ENCODE measurements around the gene SERHL2. TPM values are rescaled to one million over a fixed set of nuclear protein-coding genes. Genes with fewer than 3 reads are reported as not detected.
"Not testable (repeated sequence)": the region's sequence is repeated elsewhere in the genome, so short reads cannot be mapped to it uniquely, and the experiment has no call there.

Gene SERHL2, protein sequence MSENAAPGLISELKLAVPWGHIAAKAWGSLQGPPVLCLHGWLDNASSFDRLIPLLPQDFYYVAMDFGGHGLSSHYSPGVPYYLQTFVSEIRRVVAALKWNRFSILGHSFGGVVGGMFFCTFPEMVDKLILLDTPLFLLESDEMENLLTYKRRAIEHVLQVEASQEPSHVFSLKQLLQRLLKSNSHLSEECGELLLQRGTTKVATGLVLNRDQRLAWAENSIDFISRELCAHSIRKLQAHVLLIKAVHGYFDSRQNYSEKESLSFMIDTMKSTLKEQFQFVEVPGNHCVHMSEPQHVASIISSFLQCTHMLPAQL
- total RNA-seq (2014; rRNA removed; shearing (Covaris generic)) (1.5 and 1.7 TPM in 2 replicates), polyA plus RNA-seq (2016; fragmentation: Nextera tagmentation; extraction: Ambion mirVana) (2.1 TPM in 2 replicates)
- long read RNA-seq = 0 reads

GRCh38 chr22:42553475-42554361 lies at the start of gene SERHL2:
Gene SERHL2, plus strand, starts transcription at chr22:42553956. Its CDS starts 65 bp downstream, at chr22:42554021.
- peak within 1 kb of the TSS; percentile 99 for H3K4me2 ChIP-seq
- no peaks in the 10 kb centered on the region for H3K79me2 ChIP-seq (replicated peaks; ENCODE audit: insufficient read depth)
- peaks cover 18% of the 10 kb centered on the region for H3K4me1 ChIP-seq (ENCODE audit: insufficient read depth)
- peaks cover 22% of the 10 kb centered on the region for H3K27me3 ChIP-seq (ENCODE audit: insufficient read depth)
- Mint-ChIP-seq H3K27ac (no peak within 1 kb of the TSS), H3K9me3 (peaks cover 17% of the 10 kb centered on the region), H3K36me3 (ENCODE audit: low read depth) (peaks cover 12% of the 10 kb centered on the region; the same call in 2 of the 3 replicates), H3K4me1 (peaks cover 10% of the 10 kb centered on the region), H3K27me3 (ENCODE audit: insufficient read depth, low read depth, poor library complexity) (peaks cover 32% of the 10 kb centered on the region), H3K4me3 (peak within 1 kb of the TSS; percentile 80)
- H4K20me1 ChIP-seq (replicated peaks; ENCODE audit: insufficient read depth) = no peaks in the 10 kb centered on the region
- no peaks in the 10 kb centered on the region for H3K9me2 ChIP-seq (ENCODE audit: insufficient read depth)
- peak within 1 kb of the TSS; percentile 39; the same call in 1 of the 2 replicates for H3K27ac ChIP-seq (ENCODE audit: low read depth)
- DNase-seq (ENCODE audit: low spot score) (peak; percentile 97), ATAC-seq (peak; percentile 94)
- H3K36me3 ChIP-seq (ENCODE audit: insufficient read depth) = no peaks in the 10 kb centered on the region; the same call in 1 of the 2 replicates
- H3K4me3 ChIP-seq = peak within 1 kb of the TSS; percentile 94
- H2AFZ ChIP-seq = peak within 1 kb of the TSS; percentile 100
- peaks cover 18% of the 10 kb centered on the region for H3F3A ChIP-seq (replicated peaks; ENCODE audit: low read depth)
- TF ChIP-seq ZNF114 (CRISPR knock-in tag; IDR thresholded peaks at IDR 0.05) (no peak), POLR2AphosphoS5 (IDR thresholded peaks at IDR 0.05; ENCODE audit: low read depth) (peak; percentile 61)

GRCh38 chr22:42508327-42508974 lies 45.3 kb upstream of the SERHL2 start:
- H3K9me2 ChIP-seq (ENCODE audit: insufficient read depth); H4K20me1 ChIP-seq (replicated peaks; ENCODE audit: insufficient read depth); H3K79me2 ChIP-seq (replicated peaks; ENCODE audit: insufficient read depth); DNase-seq (ENCODE audit: low spot score); H3K4me3 Mint-ChIP-seq; H3K36me3 ChIP-seq (ENCODE audit: insufficient read depth); H2AFZ ChIP-seq; H3K27me3 ChIP-seq (ENCODE audit: insufficient read depth); H3K9me3 Mint-ChIP-seq: not testable (repeated sequence)
- peak; percentile 45 for ATAC-seq
- peak overlapping the region; percentile 62; the same call in 1 of the 2 replicates for H3K4me2 ChIP-seq
- H3K4me1 ChIP-seq (ENCODE audit: insufficient read depth) = peaks cover 15% of the 10 kb centered on the region
- Mint-ChIP-seq H3K36me3 (ENCODE audit: low read depth) (peaks cover 18% of the 10 kb centered on the region), H3K27me3 (ENCODE audit: insufficient read depth, low read depth, poor library complexity) (peaks cover 19% of the 10 kb centered on the region), H3K4me1 (peaks cover 29% of the 10 kb centered on the region), H3K27ac (peak overlapping the region; percentile 86; the same call in 1 of the 2 replicates)
- H3K27ac ChIP-seq (ENCODE audit: low read depth) = peak overlapping the region; percentile 69; the same call in 1 of the 2 replicates
- H3F3A ChIP-seq (replicated peaks; ENCODE audit: low read depth) = peaks cover 33% of the 10 kb centered on the region
- H3K4me3 ChIP-seq = 0 out of 2 replicates have a peak overlapping the region, but pooled peaks have one; percentile 20

- peak; percentile 31 for ATAC-seq
- H3K79me2 ChIP-seq (replicated peaks; ENCODE audit: insufficient read depth); H4K20me1 ChIP-seq (replicated peaks; ENCODE audit: insufficient read depth); H3K36me3 ChIP-seq (ENCODE audit: insufficient read depth); H3K27ac Mint-ChIP-seq; H3K27ac ChIP-seq (ENCODE audit: low read depth); H3K27me3 ChIP-seq (ENCODE audit: insufficient read depth); H3K9me2 ChIP-seq (ENCODE audit: insufficient read depth); H2AFZ ChIP-seq; H3K9me3 Mint-ChIP-seq: not testable (repeated sequence)
- H3K4me1 Mint-ChIP-seq = peaks cover 29% of the 10 kb centered on the region
- DNase-seq (ENCODE audit: low spot score) = peak; percentile 52
- peaks cover 33% of the 10 kb centered on the region for H3F3A ChIP-seq (replicated peaks; ENCODE audit: low read depth)
- H3K27me3 Mint-ChIP-seq (ENCODE audit: insufficient read depth, low read depth, poor library complexity) = peaks cover 19% of the 10 kb centered on the region
- peak overlapping the region; percentile 19; the same call in 2 of the 3 replicates for H3K4me3 Mint-ChIP-seq
- H3K4me3 ChIP-seq = 0 out of 2 replicates have a peak overlapping the region, but pooled peaks have one; percentile 20
- peak overlapping the region; percentile 62; the same call in 1 of the 2 replicates for H3K4me2 ChIP-seq
- H3K4me1 ChIP-seq (ENCODE audit: insufficient read depth) = peaks cover 15% of the 10 kb centered on the region
- peaks cover 18% of the 10 kb centered on the region for H3K36me3 Mint-ChIP-seq (ENCODE audit: low read depth)
These were observed 44.8 kb upstream of the SERHL2 start for GRCh38 chr22:42508975-42509364.

All from GM23338 (cell line).